ENCODE results near the gene PDE4B. TPM values are rescaled to one million over a fixed set of nuclear protein-coding genes. Genes with fewer than 3 reads are reported as not detected.

PDE4B gene
- total RNA-seq, 4 donors from 2014 or later = 5.5 to 13.6 (median 9.3) TPM

DNA sequence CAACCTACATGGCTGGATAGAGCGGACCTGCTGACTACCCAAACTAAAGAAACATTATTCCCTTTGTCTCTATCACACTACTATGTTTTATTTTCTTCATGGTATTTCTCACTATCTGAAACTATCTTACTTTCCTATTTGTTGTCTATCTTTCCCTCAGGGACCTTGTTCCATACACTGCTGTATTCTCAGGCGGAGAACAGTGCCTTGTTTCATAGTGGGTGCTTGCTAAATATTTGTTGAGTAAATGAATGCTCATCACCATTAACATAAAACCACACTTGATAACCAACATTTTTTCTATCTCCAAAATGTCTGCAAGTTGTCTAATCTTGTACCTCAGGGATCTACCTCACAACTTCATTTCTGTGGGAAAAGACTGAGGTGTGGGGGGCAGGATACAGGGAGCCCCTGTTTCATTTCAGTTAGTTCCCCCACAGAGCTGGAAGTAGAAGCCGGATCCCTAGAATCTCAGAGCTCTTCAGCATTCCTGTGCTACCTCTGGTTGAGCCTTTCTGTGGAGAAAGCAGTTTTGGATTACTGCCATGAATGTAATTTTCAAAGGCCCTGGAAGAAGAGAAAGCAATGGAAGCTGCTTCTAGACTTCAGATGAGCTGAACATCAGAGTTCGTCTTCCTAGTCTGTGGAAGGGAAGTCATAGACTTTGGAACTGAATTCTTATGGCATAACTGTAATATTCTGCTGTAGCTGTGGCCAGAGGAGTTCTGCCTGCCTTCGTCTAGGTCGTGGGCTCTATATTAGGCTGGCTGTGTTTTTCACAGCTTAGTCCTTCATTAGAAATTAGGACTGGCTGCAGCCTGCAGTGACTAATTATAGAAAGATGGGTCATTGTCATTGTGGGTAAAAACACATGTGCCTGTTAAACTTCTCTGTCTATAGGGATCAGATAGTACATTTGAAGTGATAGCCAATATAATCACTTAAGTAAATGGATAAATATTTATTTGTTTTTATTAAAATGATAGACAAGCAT lies 448.1 kb downstream of the PDE4B start:
- intact Hi-C loops (cut with DNase I; ENCODE audit: low total_unique reads) = loop anchor here (5.0 kb wide), 1 partner anchor 283 kb away; no protein-coding TSS in a partner anchor
- 82 to 85% methylated on average over 6 of the region's 6 CpGs for WGBS, 2 donors
- no peak overlapping the region for H3K4me3 ChIP-seq (ENCODE audit: low read depth, poor library complexity, severe bottlenecking)
- TF ChIP-seq CTCF (IDR thresholded peaks at IDR 0.05) (no peak), POLR2A (IDR thresholded peaks at IDR 0.05) (no peak)
- no peak for DNase-seq (ENCODE audit: low spot score in 2 of 2)

DNA sequence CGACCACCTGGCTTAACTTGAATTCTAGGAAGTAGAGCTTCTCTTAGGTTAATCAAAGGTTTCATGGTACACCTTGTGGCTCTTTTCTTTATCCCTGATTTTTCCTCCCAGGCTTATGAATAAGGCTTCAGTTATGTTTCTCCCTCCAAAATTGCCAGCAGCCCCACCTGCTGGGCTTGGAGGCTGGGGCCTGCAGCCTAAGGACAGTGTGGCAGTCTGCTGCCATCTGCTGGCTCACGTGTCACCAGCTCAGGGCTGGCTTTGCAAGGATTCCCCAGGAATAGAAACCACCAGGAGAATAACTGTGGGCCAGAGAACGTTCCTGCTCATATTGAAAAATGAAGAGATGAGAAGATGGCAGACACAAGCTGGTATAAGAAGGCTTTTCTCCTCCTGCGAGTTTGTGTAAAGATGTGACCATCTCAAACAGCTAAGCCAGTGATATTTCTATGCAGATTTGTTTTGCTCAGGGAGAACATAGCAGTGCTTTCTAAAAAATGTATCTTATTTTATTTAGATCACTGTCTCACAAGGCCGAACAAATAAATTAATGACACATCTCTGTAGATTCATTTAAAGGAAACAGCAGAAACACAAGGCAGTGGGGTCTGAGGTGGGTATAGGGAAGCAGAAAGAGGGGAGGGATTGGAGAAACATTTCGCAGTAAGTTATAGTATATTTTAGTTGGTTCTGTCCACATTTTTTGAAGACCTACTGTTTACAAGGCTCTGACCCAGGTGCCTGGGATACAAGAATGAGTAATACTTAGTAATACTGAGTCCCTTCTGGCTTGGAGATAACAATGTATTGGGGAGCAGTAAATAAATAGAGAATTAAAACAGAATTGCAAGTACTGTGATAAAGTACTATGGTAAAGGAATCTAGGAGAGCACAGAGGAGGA lies 450.2 kb downstream of the PDE4B start:
- 39 to 44% methylated on average over 6 of the region's 6 CpGs for WGBS, 2 donors
- intact Hi-C loops (cut with DNase I; ENCODE audit: low total_unique reads) = loop anchor here (5.0 kb wide), 1 partner anchor 286 kb away; no protein-coding TSS in a partner anchor
- no peak overlapping the region for H3K4me3 ChIP-seq (ENCODE audit: low read depth, poor library complexity, severe bottlenecking)
- DNase-seq (ENCODE audit: low spot score in 2 of 2) = peak; percentile 74 to 95
- TF ChIP-seq CTCF (IDR thresholded peaks at IDR 0.05) = peak in 1 of 3 donors; percentile 91
- TF ChIP-seq POLR2A (IDR thresholded peaks at IDR 0.05) = no peak

GRCh38 chr1:66243548-66244130 lies 450.9 kb downstream of the PDE4B start:
- no peak overlapping the region for H3K4me3 ChIP-seq (ENCODE audit: low read depth, poor library complexity, severe bottlenecking)
- intact Hi-C loops (cut with DNase I; ENCODE audit: low total_unique reads) = loop anchor here (5.0 kb wide), 1 partner anchor 286 kb away; no protein-coding TSS in a partner anchor
- whole genome bisulfite sequencing, 2 donors = 60 to 69% methylated on average over 2 of the region's 2 CpGs
- TF ChIP-seq CTCF (IDR thresholded peaks at IDR 0.05) = no peak
- no peak for TF ChIP-seq POLR2A (IDR thresholded peaks at IDR 0.05)
- no peak for DNase-seq (ENCODE audit: low spot score in 2 of 2)

GRCh38 chr1:66244429-66244828 lies 451.7 kb downstream of the PDE4B start:
- H3K4me3 ChIP-seq (ENCODE audit: low read depth, poor library complexity, severe bottlenecking) = no peak overlapping the region
- TF ChIP-seq POLR2A (IDR thresholded peaks at IDR 0.05) = no peak
- no peak for TF ChIP-seq CTCF (IDR thresholded peaks at IDR 0.05)
- WGBS, 2 donors = 46 to 60% methylated on average over 3 of the region's 3 CpGs
- no peak for DNase-seq (ENCODE audit: low spot score in 2 of 2)
- intact Hi-C loops (cut with DNase I; ENCODE audit: low total_unique reads) = loop anchor here (5.0 kb wide), 1 partner anchor 287 kb away; no protein-coding TSS in a partner anchor

GRCh38 chr1:66245691-66246090 lies 453.0 kb downstream of the PDE4B start:
- H3K4me3 ChIP-seq (ENCODE audit: low read depth, poor library complexity, severe bottlenecking) = no peak overlapping the region
- DNase-seq (ENCODE audit: low spot score in 2 of 2) = no peak
- WGBS, 2 donors = 70 to 83% methylated on average over 1 of the region's 1 CpG
- TF ChIP-seq CTCF (IDR thresholded peaks at IDR 0.05) (no peak), POLR2A (IDR thresholded peaks at IDR 0.05) (no peak)
- intact Hi-C loops (cut with DNase I; ENCODE audit: low total_unique reads) = no loop called here

All from lower leg skin (tissue), 4 donors.